GM19238 (cell line): ENCODE results near the gene CHN2.

Experiments used
- DNase-seq: peaks from one replicate; pipeline ENCODE4 v3.0.0; 2011; ENCODE audit warnings: low spot score; ENCODE audit not compliant: insufficient read length

Gene CHN2

GRCh38 chr7:29331163-29331562 lies 136.6 kb downstream of the CHN2 start:
- DNase-seq: no peak

- DNase-seq: no peak
Measured at GRCh38 chr7:29332042-29332811, 137.7 kb downstream of the CHN2 start.

GRCh38 chr7:29332875-29333855 lies 138.6 kb downstream of the CHN2 start:
- DNase-seq: no peak

- DNase-seq: no peak
Measured at GRCh38 chr7:29335188-29336083, 140.9 kb downstream of the CHN2 start.

GRCh38 chr7:29337546-29338116 lies 143.1 kb downstream of the CHN2 start:
- DNase-seq: no peak

GRCh38 chr7:29340696-29341095 lies 146.1 kb downstream of the CHN2 start:
- no peak for DNase-seq

- DNase-seq: no peak
Measured at GRCh38 chr7:29341156-29341555, 146.6 kb downstream of the CHN2 start.

- DNase-seq: no peak
Measured at GRCh38 chr7:29342761-29343160, 148.2 kb downstream of the CHN2 start.

GRCh38 chr7:29343399-29343798 lies 148.8 kb downstream of the CHN2 start:
- DNase-seq: no peak

GRCh38 chr7:29344334-29344978 lies 149.9 kb downstream of the CHN2 start:
- no peak for DNase-seq

- DNase-seq: no peak
Measured at GRCh38 chr7:29345590-29345989, 151.0 kb downstream of the CHN2 start.

GRCh38 chr7:29346231-29346978 lies 151.8 kb downstream of the CHN2 start:
- no peak for DNase-seq

GRCh38 chr7:29349362-29349761 lies 154.8 kb downstream of the CHN2 start:
- DNase-seq: no peak

GRCh38 chr7:29350351-29350750 lies 155.8 kb downstream of the CHN2 start:
- no peak for DNase-seq

- no peak for DNase-seq
Measured at GRCh38 chr7:29352041-29352440, 157.5 kb downstream of the CHN2 start.

- DNase-seq: no peak
Measured at GRCh38 chr7:29353810-29354209, 159.2 kb downstream of the CHN2 start.

GRCh38 chr7:29354340-29354739 lies 159.8 kb downstream of the CHN2 start:
- DNase-seq: no peak

GRCh38 chr7:29355388-29355787 lies 160.8 kb downstream of the CHN2 start:
- no peak for DNase-seq

- no peak for DNase-seq
Measured at GRCh38 chr7:29356631-29357030, 162.1 kb downstream of the CHN2 start.
